AG09309 (cell line): Measurements from ENCODE around the gene FRG2B.
"Not testable (repeated sequence)": the region's sequence is repeated elsewhere in the genome, so short reads cannot be mapped to it uniquely, and the experiment has no call there.

ENCODE experiments used
- DNase-seq: peaks from one replicate; pipeline ENCODE4 v3.0.0-alpha.2; 2010; ENCODE audit warnings: low read depth
- H3K4me3 ChIP-seq: 2 replicates; pipeline ENCODE4 v1.5.1; 2011; ENCODE audit warnings: mild to moderate bottlenecking, low read depth, low read length, moderate library complexity; ENCODE audit not compliant: control insufficient read depth
- CTCF ChIP-seq: IDR thresholded peaks from 2 replicates; pipeline ENCODE4 v1.5.1; 2011; ENCODE audit warnings: mild to moderate bottlenecking, low read depth, low read length, inconsistent platforms; ENCODE audit not compliant: insufficient read depth, control insufficient read depth; ENCODE audit errors: missing control alignments

FRG2B gene

GRCh38 chr10:133626695-133627094 is at the start of gene FRG2B:
Gene FRG2B (minus strand): TSS chr10:133626795. CDS start chr10:133626742, 53 bp downstream.
- not testable (repeated sequence) for DNase-seq, H3K4me3 ChIP-seq

- not testable (repeated sequence) for DNase-seq, H3K4me3 ChIP-seq
Observed at GRCh38 chr10:133667446-133667845, 40.9 kb upstream of the FRG2B start.

- not testable (repeated sequence) for DNase-seq
Observed at GRCh38 chr10:133663544-133664160, 37.1 kb upstream of the FRG2B start.

GRCh38 chr10:133661122-133661521 is 34.5 kb upstream of the FRG2B start:
- DNase-seq = not testable (repeated sequence)

More at GRCh38 chr10:133663544-133664160, 37.1 kb upstream of the FRG2B start:
- H3K4me3 ChIP-seq = not testable (repeated sequence)

GRCh38 chr10:133660516-133660915 is 33.9 kb upstream of the FRG2B start:
- H3K4me3 ChIP-seq, DNase-seq: not testable (repeated sequence)

More at GRCh38 chr10:133661122-133661521, 34.5 kb upstream of the FRG2B start:
- not testable (repeated sequence) for H3K4me3 ChIP-seq

- not testable (repeated sequence) for DNase-seq, H3K4me3 ChIP-seq
Observed at GRCh38 chr10:133657276-133657675, 30.7 kb upstream of the FRG2B start.

- DNase-seq, H3K4me3 ChIP-seq: not testable (repeated sequence)
Observed at GRCh38 chr10:133648872-133649455, 22.4 kb upstream of the FRG2B start.

- DNase-seq, H3K4me3 ChIP-seq: not testable (repeated sequence)
Observed at GRCh38 chr10:133647075-133647748, 20.6 kb upstream of the FRG2B start.

GRCh38 chr10:133637846-133638235 is 11.2 kb upstream of the FRG2B start:
- H3K4me3 ChIP-seq, DNase-seq: not testable (repeated sequence)

- not testable (repeated sequence) for H3K4me3 ChIP-seq, DNase-seq
Observed at GRCh38 chr10:133637202-133637845, 10.7 kb upstream of the FRG2B start.

- not testable (repeated sequence) for DNase-seq, H3K4me3 ChIP-seq
Observed at GRCh38 chr10:133630723-133631249, 4.2 kb upstream of the FRG2B start.

- DNase-seq, H3K4me3 ChIP-seq: not testable (repeated sequence)
Observed at GRCh38 chr10:133622544-133622943, 4.1 kb downstream of the FRG2B start.

GRCh38 chr10:133618851-133619250 is 7.7 kb downstream of the FRG2B start:
- no peak for TF ChIP-seq CTCF
- no peak for DNase-seq
- no peak overlapping the region for H3K4me3 ChIP-seq
